Choroid plexus epithelial cell (primary cell): ENCODE data around the gene KIRREL2.
"Not testable (repeated sequence)": the region's sequence is repeated elsewhere in the genome, so short reads cannot be mapped to it uniquely, and the experiment has no call there.

ENCODE experiments used
- DNase-seq: peaks from one replicate; pipeline ENCODE4 v3.0.0-alpha.2; 2010; ENCODE audit warnings: low read depth
- H3K4me3 ChIP-seq: 2 replicates; pipeline ENCODE4 v1.5.1; 2011; ENCODE audit warnings: low read depth, mild to moderate bottlenecking, control low read depth, low read length, moderate library complexity
- CTCF ChIP-seq: conservative IDR thresholded peaks from 2 replicates; pipeline ENCODE4 v1.5.1; 2011; ENCODE audit warnings: low read depth, mild to moderate bottlenecking, control low read depth, inconsistent platforms, low read length, moderate library complexity

Gene KIRREL2

DNA sequence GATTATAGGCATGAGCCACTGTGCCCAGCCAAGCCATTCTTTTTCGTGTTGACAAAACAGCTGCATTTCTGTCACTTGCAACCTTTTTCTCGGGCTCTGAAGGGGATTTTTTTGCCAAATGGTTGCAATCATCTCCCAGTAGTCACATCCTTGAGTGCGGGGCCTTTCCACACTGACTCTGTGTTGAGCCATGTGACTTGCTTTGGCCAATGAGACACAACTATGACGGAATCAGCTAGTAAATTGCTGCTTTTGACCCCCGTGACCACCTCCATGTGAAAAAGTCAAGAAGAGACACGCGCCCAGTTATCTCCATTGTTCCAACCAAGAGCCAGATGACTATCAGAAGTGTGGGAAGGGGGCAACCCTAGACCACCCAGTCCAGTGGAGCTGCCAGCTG lies 22.7 kb upstream of the KIRREL2 start:
- no peak for TF ChIP-seq CTCF
- H3K4me3 ChIP-seq = no peak overlapping the region
- DNase-seq = no peak

GRCh38 chr19:35836096-35836495 lies 20.6 kb upstream of the KIRREL2 start:
- H3K4me3 ChIP-seq, DNase-seq: not testable (repeated sequence)

- no peak for DNase-seq
- no peak for TF ChIP-seq CTCF
- H3K4me3 ChIP-seq = no peak overlapping the region
Measured at GRCh38 chr19:35841961-35842595, 14.6 kb upstream of the KIRREL2 start.

GRCh38 chr19:35842666-35843272 lies 13.9 kb upstream of the KIRREL2 start:
- no peak overlapping the region for H3K4me3 ChIP-seq
- no peak for TF ChIP-seq CTCF
- DNase-seq = no peak

- TF ChIP-seq CTCF = no peak
- H3K4me3 ChIP-seq = no peak overlapping the region
- DNase-seq = no peak
Measured at GRCh38 chr19:35843676-35844481, 12.8 kb upstream of the KIRREL2 start.

- DNase-seq = no peak
- no peak for TF ChIP-seq CTCF
- no peak overlapping the region for H3K4me3 ChIP-seq
Measured at GRCh38 chr19:35844482-35845214, 12.1 kb upstream of the KIRREL2 start.
